MM.1S (cell line): ENCODE measurements around the gene CMTM3.

Experiments
- CTCF ChIP-seq: fragments of 300-600 bp; sonication (generic); IDR thresholded peaks from 2 replicates; pipeline ENCODE4 v1.5.1; 2016; ENCODE audit warnings: antibody characterized with exemption, low read length, mixed read lengths
- EZH2 ChIP-seq: fragments of 300-600 bp; sonication (generic); optimal IDR thresholded peaks from 2 replicates; pipeline ENCODE3; 2017; ENCODE audit warnings: low read depth, mild to moderate bottlenecking, antibody characterized with exemption, low read length, mixed read lengths
- EZH2phosphoT487 ChIP-seq: fragments of 300-600 bp; sonication (generic); IDR thresholded peaks from 2 replicates; pipeline ENCODE4 v1.6.1; 2018; ENCODE audit warnings: antibody characterized with exemption, low read length

GRCh38 chr16:66609139-66609510 lies 4.6 kb downstream of the CMTM3 start:
- TF ChIP-seq EZH2 (no peak), CTCF (no peak), EZH2phosphoT487 (no peak)
